ENCODE data around the gene AJAP1. TPM values are rescaled to one million over a fixed set of nuclear protein-coding genes. Genes with fewer than 3 reads are reported as not detected.

The AJAP1 gene
- polyA plus RNA-seq, 1 donor from 2014 or later = 7.9 TPM

DNA sequence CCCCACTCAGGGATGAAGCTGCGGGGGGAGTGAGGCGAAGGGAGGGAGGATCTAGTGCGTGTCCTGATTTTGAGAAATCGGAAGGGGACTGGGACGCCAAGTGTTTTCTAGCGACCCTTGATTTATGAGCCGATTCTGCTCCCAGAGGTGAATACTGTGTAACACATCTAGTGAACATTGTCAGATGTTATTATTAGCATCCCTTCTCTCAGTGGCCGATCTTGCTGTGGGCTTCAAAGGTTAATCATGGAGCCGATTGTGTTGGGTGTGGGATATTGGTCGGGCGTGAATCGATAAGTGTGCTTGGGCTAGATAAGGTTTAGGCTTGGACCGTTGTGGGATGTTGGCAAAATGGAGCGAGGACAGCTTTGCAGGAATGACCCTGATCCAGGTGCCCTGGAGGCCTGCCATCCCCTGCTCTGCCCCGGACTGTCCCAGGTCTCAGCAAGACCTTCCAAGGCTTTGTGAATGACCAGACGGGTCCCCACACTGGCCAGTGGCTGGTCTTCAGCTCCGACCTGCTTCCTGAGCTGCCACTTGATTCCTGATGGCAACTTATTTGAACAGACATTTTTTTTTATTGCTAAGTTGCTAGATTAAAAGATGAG is 2.2 kb downstream of the AJAP1 start:
- Histone ChIP-seq H3K9me3 (ENCODE audit: low read length) (no peaks in the 10 kb centered on the region), H3K27me3 (ENCODE audit: insufficient read depth, low read depth, low read length) (peaks cover 33% of the 10 kb centered on the region), H3K36me3 (ENCODE audit: insufficient read depth, low read length) (no peaks in the 10 kb centered on the region), H3K9ac (ENCODE audit: low read length) (peak overlapping the region; percentile 71), H3F3A (ENCODE audit: insufficient read depth, low read length, poor library complexity, severe bottlenecking) (no peaks in the 10 kb centered on the region), H3K4me3 (ENCODE audit: low read length) (peak overlapping the region; percentile 87), H3K27ac (ENCODE audit: low read length) (peak overlapping the region; percentile 4), H3K4me2 (ENCODE audit: low read length) (peak overlapping the region; percentile 28), H2AFZ (ENCODE audit: low read depth, low read length) (no peak overlapping the region), H3K79me2 (replicated peaks; ENCODE audit: insufficient read depth, low read length) (peaks cover 12% of the 10 kb centered on the region), H4K20me1 (ENCODE audit: insufficient read depth) (no peaks in the 10 kb centered on the region), H3K9me2 (ENCODE audit: insufficient read depth, low read length) (no peaks in the 10 kb centered on the region)
- TF ChIP-seq REST (IDR thresholded peaks at IDR 0.05; ENCODE audit: borderline replicate concordance) = no peak
- no peak for TF ChIP-seq RAD21 (conservative IDR thresholded peaks at IDR 0.05)
- no peak for TF ChIP-seq EP300 (conservative IDR thresholded peaks at IDR 0.05; ENCODE audit: poor library complexity, severe bottlenecking)
- TF ChIP-seq POLR2AphosphoS5 (IDR thresholded peaks at IDR 0.05) = no peak

DNA sequence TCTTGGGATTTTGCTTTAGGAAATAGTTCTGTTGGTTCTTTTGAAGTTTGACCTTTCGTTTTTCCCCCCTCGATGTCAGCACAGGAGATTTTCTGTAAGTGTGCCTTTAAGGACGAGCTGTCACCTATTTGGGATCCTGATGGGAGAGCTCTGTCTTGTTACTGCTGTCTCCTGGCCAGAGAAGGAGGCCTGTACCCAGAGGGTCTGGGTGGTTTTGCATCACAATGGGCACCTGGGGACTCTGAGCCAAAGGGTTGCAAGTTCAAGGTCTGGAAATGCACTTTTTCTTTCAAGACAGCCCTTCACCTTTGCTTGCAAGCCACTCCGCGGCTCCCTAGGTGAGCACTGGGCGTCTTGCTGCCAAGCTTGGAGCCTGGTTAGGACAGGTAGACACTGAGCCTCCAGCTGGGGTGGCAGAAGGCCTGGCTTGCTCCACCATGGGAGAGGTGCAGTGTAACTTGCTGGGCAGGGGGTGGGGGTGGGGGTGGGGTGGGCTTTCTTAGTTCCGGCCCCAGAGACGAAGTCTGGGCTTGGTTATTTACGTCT is 2.9 kb downstream of the AJAP1 start:
- Histone ChIP-seq H3K9ac (ENCODE audit: low read length) (peak overlapping the region; percentile 71), H3F3A (ENCODE audit: insufficient read depth, low read length, poor library complexity, severe bottlenecking) (no peaks in the 10 kb centered on the region), H3K4me3 (ENCODE audit: low read length) (peak overlapping the region; percentile 87), H3K4me2 (ENCODE audit: low read length) (peak overlapping the region; percentile 28), H4K20me1 (ENCODE audit: insufficient read depth) (no peaks in the 10 kb centered on the region), H3K36me3 (ENCODE audit: insufficient read depth, low read length) (no peaks in the 10 kb centered on the region), H3K27ac (ENCODE audit: low read length) (no peak overlapping the region), H2AFZ (ENCODE audit: low read depth, low read length) (no peak overlapping the region), H3K79me2 (replicated peaks; ENCODE audit: insufficient read depth, low read length) (peaks cover 12% of the 10 kb centered on the region), H3K9me3 (ENCODE audit: low read length) (no peaks in the 10 kb centered on the region), H3K9me2 (ENCODE audit: insufficient read depth, low read length) (no peaks in the 10 kb centered on the region), H3K27me3 (ENCODE audit: insufficient read depth, low read depth, low read length) (peaks cover 33% of the 10 kb centered on the region)
- TF ChIP-seq CTCF (IDR thresholded peaks at IDR 0.05; ENCODE audit: poor library complexity, severe bottlenecking) (no peak), TAF1 (IDR thresholded peaks at IDR 0.05; ENCODE audit: low read depth) (no peak), RAD21 (conservative IDR thresholded peaks at IDR 0.05) (no peak), SMC3 (conservative IDR thresholded peaks at IDR 0.05; ENCODE audit: poor library complexity) (no peak), MXI1 (conservative IDR thresholded peaks at IDR 0.05; ENCODE audit: poor library complexity, severe bottlenecking) (no peak), POLR2AphosphoS5 (IDR thresholded peaks at IDR 0.05) (no peak), EZH2 (IDR thresholded peaks at IDR 0.05; ENCODE audit: borderline replicate concordance, insufficient read depth, low read length, poor library complexity, severe bottlenecking) (no peak), EP300 (conservative IDR thresholded peaks at IDR 0.05; ENCODE audit: poor library complexity, severe bottlenecking) (no peak), REST (IDR thresholded peaks at IDR 0.05; ENCODE audit: borderline replicate concordance) (no peak)

All from neural cell (in vitro differentiated cells).